Hepatic stellate cell (primary cell): ENCODE measurements around the gene LAPTM4A.
"Not testable (repeated sequence)": the region's sequence is repeated elsewhere in the genome, so short reads cannot be mapped to it uniquely, and the experiment has no call there.

Source experiments
- DNase-seq: peaks from one replicate; pipeline ENCODE4 v3.0.0; 2011; ENCODE audit warnings: low spot score

Gene LAPTM4A

GRCh38 chr2:20076757-20077156 lies 25.3 kb upstream of the LAPTM4A start:
- no peak for DNase-seq

DNA sequence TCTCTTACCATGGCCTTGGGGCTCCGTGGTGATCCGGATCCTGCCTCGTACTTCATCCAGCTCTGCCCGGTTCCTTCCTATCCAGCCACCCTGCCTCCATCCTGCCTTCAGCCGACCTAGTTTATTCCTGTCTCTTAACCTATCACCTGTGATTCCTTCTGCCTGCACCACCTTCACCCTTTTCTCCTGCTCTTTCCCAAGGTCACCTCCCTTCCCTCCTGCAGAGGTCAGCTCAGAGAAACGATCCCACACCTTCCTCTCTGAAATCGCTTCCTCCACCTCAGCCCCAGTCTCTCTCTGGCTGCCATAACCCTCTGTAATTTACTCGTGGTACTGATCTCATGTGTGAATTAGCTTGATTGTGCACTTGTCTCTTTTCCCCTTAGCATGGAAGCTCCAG lies 23.5 kb upstream of the LAPTM4A start:
- DNase-seq: no peak

GRCh38 chr2:20074046-20074648 lies 22.7 kb upstream of the LAPTM4A start:
- not testable (repeated sequence) for DNase-seq

- DNase-seq: no peak
Observed at GRCh38 chr2:20073460-20073859, 22.0 kb upstream of the LAPTM4A start.

DNA sequence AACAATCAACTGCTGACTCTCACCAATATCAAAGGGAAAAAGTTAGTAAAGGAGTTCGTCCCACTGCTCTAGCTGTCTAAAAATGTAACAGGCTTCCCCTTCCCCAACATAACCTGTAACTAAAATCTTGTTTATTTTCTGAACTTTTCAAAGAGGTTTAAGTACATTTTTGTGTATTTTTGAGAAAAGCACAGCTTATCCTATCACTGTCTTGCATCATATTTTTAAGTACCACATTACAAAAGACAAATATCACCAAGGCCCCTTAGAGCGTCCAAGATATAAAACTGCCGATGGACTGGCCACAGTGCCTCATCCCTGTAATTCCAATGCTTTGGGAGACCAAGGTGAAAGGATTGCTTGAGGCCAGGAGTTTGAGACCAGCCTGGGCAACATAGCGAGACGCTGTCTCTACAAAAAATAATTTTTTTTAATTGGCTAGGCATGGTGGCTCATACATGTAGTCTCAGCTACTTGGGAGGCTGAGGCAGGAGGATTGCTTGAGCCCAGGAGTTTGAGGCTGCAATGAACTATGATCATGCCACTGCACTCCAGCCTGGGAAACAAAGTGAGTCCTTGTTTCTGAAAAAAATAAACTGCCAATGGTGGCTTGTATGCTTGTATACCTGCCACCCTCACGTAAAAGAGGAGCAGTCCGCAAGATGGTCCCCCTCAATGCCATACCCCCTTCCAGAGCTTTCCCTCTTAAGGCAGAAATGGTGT lies 21.2 kb upstream of the LAPTM4A start:
- no peak for DNase-seq

DNA sequence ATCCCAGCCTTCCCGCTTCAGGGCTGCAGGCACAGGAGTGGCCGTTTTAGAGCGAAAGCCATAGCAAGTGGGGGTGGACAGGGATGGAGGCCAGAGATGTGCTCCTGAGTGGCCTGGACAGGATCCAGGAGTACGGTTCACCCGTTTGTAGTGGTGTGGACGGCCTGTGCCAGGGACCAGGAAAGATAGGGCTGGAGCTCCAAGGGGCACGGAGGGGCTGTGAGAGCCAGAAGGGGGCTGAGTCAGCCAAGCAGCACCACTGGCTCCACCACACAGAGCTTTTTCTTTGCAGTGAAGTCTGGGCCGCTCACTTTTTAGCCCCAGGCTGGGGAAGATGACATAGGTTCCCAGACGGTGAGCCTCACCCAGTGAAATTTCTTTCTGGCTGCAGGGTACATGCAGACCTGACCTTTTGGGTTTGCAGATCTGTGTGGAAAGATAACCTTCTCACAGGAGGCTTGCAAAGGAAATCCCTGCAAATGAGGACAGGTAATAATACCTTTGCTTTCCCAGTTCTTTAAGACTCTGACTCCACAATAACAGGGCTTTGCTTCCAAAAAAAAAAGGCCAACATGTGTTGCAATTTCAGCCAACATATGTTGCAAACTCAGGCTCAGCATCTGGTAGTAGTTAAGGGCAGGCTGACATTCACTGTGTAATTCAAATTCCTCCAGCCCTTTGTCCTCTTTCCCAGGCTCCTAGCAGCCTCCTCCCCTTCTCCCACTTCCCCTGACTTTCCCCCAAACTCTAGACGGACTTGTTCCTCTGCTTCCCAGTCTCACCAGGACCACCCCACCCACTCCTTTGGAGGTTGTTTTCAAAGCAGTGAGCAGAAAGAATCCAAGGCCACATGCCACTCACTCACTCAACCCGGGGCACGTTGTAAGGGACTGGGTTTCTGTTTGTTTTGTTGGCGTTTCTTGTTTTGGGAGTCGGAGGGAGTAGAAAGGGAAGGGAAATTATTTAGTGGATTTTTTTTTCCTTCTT lies 20.3 kb upstream of the LAPTM4A start:
- DNase-seq: peak; percentile 77

- no peak for DNase-seq
Observed at GRCh38 chr2:20069756-20070155, 18.3 kb upstream of the LAPTM4A start.

- peak; percentile 63 for DNase-seq
Observed at GRCh38 chr2:20067992-20068584, 16.7 kb upstream of the LAPTM4A start.

- peak; percentile 22 for DNase-seq
Observed at GRCh38 chr2:20065885-20066602, 14.6 kb upstream of the LAPTM4A start.

DNA sequence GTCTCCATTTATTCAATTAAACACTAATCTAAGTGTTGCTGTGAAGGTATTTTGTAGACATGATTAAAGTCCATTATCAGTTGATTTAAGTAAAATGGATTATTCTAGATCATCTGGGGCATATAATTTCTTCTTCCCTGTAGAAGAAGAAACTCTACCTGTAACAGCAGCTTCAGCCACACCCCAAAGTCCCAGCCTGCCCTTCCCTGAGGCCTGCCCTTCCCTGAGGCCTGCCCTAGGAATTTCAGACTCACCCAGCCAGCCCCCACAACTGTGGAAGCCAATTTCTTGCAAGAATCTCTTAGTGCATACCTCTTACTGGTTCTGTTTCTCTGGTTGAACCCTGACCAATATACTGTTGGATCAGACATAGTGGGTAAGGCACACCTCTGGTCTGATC lies 13.4 kb upstream of the LAPTM4A start:
- no peak for DNase-seq

- DNase-seq: no peak
Observed at GRCh38 chr2:20064421-20064820, 13.0 kb upstream of the LAPTM4A start.

GRCh38 chr2:20062615-20063545 lies 11.5 kb upstream of the LAPTM4A start:
- no peak for DNase-seq

DNA sequence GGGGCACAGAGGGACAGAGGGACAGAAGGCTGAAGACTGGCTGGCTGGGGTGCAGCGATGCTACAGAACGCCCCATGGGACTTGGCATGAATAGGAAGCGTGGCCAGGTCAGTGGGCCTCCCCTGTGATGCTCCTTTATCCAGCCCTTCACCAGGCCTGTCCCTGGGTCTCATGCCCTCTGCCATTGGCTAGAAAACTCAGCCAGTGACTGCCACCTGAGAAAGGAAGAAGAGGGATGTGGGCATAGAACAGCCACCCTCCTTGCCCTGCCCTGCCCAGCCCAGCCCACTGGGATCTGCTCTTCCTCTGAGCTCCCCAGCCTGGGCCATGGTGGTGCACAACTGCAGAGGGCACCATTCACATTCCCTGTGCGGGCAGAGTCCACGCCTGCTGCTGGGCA lies 10.5 kb upstream of the LAPTM4A start:
- no peak for DNase-seq

DNA sequence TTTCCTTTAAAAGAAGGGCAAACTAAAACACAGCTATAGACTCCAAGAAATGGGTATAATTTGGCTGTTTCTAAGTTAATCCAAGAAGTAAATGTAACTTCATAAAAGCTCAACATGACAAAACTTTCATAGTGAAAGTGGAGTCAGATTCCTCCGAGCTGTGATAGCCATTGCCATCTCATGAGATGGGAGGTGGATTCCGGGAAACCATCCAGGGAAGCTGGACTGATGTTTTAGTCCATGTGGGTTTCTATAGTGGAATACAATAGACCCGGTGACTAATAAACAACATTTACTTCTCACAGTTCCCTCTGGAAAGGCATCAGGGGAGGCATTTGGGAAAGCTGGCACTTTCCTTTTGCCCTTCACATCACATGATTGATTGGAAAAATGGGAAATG lies 10.0 kb upstream of the LAPTM4A start:
- DNase-seq: no peak

GRCh38 chr2:20060106-20060505 lies 8.7 kb upstream of the LAPTM4A start:
- DNase-seq: no peak

GRCh38 chr2:20057268-20057667 lies 5.8 kb upstream of the LAPTM4A start:
- no peak for DNase-seq

- DNase-seq: no peak
Observed at GRCh38 chr2:20054931-20055330, 3.5 kb upstream of the LAPTM4A start.

GRCh38 chr2:20054119-20054518 lies 2.7 kb upstream of the LAPTM4A start:
- DNase-seq: no peak

GRCh38 chr2:20052861-20053281 lies 1.4 kb upstream of the LAPTM4A start:
- DNase-seq: peak; percentile 56

DNA sequence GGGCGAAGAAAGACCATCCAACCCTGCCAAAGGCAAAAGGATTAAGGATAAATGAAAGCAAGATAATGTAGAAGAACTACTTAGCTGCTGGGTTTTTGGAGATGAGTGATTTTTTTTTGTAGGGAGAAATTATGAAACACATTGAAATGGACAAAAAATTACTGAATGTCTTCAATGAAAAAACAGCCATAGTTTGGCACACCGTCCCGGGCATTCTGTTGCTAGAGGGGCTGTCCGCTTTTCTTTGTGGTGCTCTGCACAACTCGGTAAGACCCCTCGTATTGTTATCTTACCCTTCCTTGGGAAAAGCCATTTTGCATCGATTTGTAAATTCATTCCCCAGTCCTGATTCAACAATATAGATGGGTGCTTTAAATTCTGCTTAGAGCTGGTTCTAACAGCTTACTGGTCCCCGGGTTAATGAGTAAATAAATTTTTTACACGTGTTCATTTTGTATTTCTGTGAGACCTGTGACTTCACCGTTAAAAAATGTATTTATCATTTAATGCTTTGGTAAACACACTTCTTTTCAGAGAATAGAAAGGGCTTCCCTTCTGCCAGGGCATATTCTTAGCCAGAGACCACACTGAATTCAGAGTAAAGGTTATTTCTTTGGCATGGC lies 912 bp upstream of the LAPTM4A start:
- no peak for DNase-seq
